HG03354 (cell line): Measurements from ENCODE around the gene CACNB3.

Experiments
- ATAC-seq: cut with Tn5 transposase; IDR thresholded peaks from one replicate; pipeline ENCODE4 v1.9.1; 2021; ENCODE audit warnings: mild to moderate bottlenecking; ENCODE audit not compliant: unreplicated experiment, poor library complexity, severe bottlenecking

Gene CACNB3

GRCh38 chr12:48875944-48876515, 57.7 kb downstream of the CACNB3 start:
- ATAC-seq: no peak
